Activated CD8-positive, alpha-beta memory T cell treated with anti-CD3 and anti-CD28 coated beads for 4 hours (primary cell): ENCODE results near the gene PRKD3.

ENCODE experiments used
- DNase-seq, 2 donors: peaks; one replicate each; pipeline ENCODE4 v3.0.0-alpha.2; 2020; ENCODE audit warnings: low read depth in 2 of 2

Gene PRKD3

DNA sequence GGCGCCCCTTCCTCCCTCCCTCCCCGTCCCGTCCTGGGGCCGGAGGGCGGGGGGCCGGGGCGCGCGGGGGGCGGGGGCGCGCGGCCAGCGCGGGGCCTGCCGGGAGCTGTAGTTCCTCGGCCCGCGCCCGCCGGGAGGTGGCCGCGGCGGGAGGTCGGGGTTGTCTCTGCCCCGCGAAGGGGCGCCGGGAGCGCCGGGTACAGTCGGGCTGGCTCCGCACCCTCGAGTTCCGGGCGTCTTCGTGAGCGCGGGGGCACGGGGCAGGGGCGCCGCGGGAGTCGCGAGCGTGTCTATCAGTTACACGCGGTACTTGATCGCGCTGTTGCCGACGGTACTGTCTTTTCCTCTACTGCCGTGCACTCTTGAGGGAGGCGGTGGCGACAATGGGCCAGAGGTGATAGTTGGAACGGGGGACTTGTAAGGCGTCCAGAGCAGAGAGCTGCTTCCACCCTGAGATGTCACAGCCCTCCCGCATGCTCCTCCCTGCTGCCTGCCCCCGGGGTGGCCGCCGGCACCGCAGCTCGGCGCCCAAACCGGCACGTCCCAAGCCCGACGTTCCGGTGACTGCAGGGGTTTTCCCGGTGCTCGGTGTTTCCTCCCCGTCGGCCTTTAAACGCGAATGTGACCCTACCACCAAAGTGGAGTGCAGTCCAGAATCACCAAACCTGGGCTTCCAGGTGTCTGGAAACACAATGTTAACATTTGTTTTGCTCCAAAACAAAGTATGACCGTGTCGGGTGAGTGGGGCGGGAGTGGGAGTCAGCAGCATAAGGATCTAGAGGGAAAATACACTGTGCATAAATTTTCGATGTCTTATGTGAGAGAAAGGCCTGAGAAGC, at the start of gene PRKD3:
PRKD3 (minus strand) TSS at position 48 of the 839 bp plus-strand sequence. CDS start 8,309 bp downstream, outside the sequence.
- peak in 1 of 2 donors; percentile 40 for DNase-seq

DNA sequence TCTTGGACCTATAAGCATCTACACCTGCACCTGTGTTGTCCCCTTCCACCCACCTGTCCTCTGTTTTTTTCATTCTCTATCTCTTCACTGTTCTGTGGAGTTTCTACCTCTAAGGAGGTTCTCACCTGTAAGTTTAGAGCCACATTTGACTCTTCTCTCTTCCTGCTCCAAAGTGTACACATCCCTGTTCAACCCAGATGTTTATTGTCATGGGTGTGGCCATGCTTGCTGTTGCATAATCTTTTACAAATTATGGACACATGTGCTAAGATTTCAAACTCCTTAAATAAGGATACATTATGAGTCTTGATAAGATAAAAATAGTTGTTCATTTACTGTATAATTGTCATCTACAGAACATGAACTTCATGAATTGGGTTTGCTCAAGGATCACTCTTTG, 47.4 kb upstream of the PRKD3 start:
- no peak for DNase-seq

GRCh38 chr2:37370666-37371065, 46.0 kb upstream of the PRKD3 start:
- DNase-seq = no peak

DNA sequence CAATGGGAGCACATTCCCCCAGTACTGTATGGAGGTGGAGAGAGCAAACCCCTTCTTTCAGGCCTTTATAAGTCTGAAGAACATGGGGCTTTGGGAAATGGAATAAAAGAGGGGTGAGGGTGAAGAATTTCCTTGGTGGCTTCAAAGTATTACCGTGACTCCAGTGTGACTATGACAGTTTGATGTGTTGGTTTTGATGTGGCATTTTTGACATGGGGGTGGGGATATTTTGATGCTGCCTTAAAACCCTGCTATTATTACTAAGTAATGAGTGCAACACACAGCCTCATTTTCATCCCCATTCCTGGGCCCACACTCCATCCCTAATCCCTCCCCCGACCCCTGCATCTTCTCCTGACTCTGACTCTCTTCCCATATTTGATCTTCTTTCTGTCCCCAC, 43.4 kb upstream of the PRKD3 start:
- DNase-seq = no peak

DNA sequence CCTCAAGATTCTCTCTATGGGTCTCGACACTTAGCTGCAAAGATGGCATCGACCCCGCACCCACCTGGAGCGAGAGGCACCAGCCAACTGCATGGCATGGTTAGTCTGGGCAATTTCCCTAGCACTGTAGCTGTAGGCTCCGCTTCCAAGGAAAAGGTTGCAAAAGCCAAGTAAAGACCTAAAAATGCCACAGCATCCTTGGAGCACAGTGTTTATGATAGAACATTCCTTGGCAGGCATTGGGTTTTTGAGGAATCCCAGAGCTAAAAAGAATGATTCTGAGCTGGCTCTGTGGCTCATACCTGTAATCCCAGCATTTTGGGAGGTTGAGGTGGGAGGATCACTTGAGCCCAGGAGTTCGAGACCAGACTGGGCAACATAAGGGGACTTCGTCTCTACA, 42.7 kb upstream of the PRKD3 start:
- no peak for DNase-seq

- no peak for DNase-seq
Observed at GRCh38 chr2:37366773-37367172, 42.1 kb upstream of the PRKD3 start.

- no peak for DNase-seq
Observed at GRCh38 chr2:37365669-37366068, 41.0 kb upstream of the PRKD3 start.

DNA sequence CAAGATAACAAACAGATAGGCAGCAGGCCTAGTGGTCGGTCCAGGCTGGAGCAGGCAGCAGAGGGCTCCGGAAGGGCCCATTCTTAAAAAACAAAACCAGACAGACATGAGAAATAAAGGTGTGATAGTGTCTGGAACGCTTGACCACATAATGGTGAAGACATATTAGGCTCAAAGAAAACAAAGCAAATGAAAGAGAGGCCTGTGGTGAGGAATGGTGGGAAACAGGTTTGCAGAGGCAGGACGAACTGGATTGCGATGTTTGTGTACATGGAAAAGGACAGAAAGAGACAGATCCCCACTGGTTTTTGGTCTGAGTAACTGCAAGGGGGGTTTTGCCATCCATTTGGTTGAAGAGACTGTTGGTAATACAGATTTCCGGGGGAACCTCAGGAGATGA, 39.7 kb upstream of the PRKD3 start:
- DNase-seq = no peak

GRCh38 chr2:37361994-37362698, 37.5 kb upstream of the PRKD3 start:
- no peak for DNase-seq

GRCh38 chr2:37361216-37361815, 36.7 kb upstream of the PRKD3 start:
- no peak for DNase-seq

DNA sequence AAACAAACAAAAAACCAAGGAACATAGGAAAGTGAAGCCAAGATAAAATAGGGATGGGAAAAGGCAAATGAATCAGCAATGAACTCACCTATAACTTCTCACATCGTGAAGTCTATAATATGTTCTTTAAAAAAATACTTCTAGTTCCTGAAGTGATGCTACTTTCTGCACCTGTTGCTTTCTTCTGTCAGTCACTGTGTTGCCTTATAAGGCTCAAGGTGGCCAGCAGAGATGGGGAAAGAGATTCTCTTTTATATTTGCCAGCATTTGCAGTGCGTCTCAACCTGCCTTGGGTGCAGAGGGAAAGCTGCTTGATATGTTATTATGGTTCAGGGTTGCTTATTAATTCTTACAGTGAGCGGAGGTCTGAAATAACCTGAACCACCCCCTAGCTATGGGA, 33.8 kb upstream of the PRKD3 start:
- DNase-seq = no peak

GRCh38 chr2:37357530-37357929, 32.9 kb upstream of the PRKD3 start:
- no peak for DNase-seq

- no peak for DNase-seq
Observed at GRCh38 chr2:37357069-37357468, 32.4 kb upstream of the PRKD3 start.

GRCh38 chr2:37356299-37356698, 31.7 kb upstream of the PRKD3 start:
- no peak for DNase-seq

GRCh38 chr2:37355735-37356134, 31.1 kb upstream of the PRKD3 start:
- DNase-seq = no peak

- DNase-seq = no peak
Observed at GRCh38 chr2:37354531-37354930, 29.9 kb upstream of the PRKD3 start.

GRCh38 chr2:37350034-37350433, 25.4 kb upstream of the PRKD3 start:
- DNase-seq = no peak

DNA sequence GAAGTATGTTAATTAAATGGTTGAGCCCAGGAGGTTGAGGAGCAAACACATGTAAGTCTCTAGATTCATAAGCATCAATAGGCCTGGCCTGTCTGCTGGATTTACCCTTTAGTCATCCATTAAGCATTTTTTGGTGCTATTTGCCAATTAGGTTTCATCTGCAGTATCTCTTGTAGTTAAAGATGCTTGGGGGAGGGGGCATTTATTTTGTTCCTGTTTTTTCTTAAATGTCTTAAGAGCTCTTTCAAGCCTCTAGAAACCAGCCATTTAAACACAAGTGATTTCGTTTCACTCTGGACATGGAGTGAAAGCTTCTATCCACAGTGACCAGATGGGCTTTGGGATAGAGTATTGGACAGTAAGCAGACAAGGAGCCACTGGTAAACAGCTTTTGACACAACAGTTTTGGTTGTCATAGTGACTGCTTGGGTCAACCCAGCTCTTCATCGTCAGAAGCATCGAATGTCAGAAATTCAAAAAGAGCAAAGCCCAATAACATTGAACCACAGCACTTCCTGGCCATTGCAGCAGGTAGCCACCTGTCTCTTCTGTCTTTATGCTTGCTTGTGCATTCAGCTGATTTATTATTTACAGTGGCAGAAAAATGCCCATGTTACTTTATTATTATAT, 24.7 kb upstream of the PRKD3 start:
- no peak for DNase-seq

- DNase-seq = no peak
Observed at GRCh38 chr2:37348155-37348554, 23.5 kb upstream of the PRKD3 start.

- DNase-seq = peak; percentile 56 to 60
Observed at GRCh38 chr2:37344453-37345361, 20.1 kb upstream of the PRKD3 start, which contains the start of gene QPCT. TSS of gene QPCT (plus strand) at chr2:37344630. CDS start at chr2:37344732, 102 bp downstream.
